ENCODE measurements around the gene FAM72B.
"Not testable (repeated sequence)": the region's sequence is repeated elsewhere in the genome, so short reads cannot be mapped to it uniquely, and the experiment has no call there.

The FAM72B gene

DNA sequence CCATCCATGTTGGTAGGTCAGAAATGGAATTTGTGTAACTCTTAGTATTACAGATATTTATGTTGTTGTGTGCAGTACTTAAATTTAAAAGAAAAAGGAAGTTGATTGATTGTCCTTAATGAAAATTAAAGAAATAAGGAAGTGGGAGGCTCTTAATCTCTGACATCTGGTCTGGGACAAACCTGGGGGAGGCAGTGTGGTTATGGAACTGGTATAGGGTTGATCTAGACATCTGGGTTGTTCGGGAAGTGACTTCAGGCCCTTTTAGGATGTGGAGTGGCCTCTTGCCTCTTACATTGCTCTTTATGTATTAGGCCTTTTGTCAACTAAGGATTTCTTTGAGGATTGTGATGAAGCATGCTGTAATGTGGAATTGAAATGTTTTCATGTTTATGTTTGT, 16.1 kb upstream of the FAM72B start:
- not testable (repeated sequence) for DNase-seq (ENCODE audit: low read depth)

DNA sequence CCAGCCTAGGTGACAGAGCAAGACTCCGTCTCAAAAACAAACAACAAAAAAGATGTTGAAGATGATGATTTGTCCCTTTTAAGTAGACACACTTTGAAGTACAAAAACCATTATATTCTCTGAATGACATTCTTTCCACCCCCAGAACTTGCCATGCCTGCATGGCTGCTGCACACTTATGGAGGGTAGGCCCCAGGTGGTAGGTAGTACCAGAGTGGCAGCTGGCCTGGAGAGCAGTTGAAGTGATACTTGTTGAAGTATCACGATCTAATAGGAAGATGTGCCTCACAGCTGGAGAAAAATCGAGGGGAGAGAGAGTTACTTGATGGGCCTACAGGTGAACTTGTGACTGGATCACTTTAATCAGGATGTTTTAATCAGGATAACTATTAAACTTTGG, 15.6 kb upstream of the FAM72B start:
- DNase-seq (ENCODE audit: low read depth): not testable (repeated sequence)

DNA sequence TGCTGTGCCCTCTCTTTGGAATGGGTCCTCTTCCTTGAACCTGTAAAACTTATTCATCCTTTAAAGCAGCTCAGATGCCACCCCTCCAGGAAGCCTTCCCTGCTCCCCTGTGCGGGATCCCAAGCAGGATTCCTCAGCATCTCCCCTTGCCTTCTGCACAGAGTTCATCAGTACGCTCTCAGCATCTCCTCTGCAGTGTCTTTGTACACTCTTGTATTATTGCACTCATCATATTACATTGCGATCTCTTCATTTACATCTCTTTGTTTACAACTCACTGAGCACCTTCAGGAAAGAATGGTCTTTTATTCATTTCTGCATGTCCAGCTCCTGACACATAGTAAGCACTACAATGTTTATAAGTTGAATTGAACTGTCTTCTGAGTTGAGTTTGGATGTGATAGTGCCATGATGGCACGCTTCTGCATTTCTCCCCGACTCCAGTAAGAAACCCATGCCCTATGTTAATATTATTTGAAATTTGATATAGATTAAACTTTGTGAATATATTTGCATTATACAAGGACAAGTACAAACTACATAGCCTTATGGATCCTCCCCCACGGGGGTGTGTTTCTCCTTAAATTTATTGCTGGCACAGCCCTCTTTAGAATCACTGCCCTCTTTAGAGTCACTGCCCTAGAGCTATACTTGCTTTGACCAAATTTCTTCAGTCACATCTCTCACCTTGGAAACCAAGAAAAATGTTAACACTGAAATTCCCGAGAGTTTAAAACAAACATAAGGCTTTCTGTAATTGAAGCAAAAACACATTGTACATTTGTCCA, 13.1 kb upstream of the FAM72B start:
- DNase-seq (ENCODE audit: low read depth): not testable (repeated sequence)

DNA sequence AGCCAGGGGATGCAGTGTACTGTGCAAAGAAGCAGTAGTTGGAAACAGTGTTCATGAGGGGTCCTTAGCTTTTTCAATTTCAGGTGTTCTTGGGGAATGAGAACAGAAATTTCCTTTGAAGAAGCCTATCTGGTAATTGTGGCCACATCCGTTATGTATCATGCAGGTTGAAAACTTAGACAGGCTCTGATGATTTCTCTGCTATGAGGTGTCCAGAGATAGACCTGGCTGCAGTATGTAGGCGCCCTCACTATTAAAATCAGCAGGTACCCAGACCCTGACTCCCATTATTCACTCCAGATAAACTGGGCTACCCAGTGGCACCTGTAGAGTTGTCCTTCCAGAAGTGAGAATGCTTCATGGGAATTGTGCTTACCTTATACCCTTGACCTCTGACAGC, 8.4 kb upstream of the FAM72B start:
- not testable (repeated sequence) for DNase-seq (ENCODE audit: low read depth)

DNA sequence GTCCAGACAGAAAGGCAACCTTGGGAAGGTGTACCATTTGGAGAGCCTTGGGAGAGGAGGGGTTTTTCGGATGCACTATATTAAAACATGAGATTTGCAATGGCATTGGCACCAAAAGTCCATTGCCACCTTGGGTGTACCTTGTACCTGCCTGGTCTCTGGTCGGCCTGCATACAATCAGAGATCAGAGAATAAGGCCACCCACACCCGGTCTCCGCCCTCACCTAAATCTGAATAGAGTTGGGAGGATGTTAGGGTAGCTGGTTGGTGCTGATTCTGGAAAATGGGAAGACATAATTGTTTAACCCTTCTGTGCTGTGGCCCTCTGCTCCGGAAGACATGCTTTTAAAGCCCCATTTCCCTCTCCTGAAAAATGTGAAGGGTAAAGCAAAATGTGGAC, 3.8 kb upstream of the FAM72B start:
- DNase-seq (ENCODE audit: low read depth): not testable (repeated sequence)

DNA sequence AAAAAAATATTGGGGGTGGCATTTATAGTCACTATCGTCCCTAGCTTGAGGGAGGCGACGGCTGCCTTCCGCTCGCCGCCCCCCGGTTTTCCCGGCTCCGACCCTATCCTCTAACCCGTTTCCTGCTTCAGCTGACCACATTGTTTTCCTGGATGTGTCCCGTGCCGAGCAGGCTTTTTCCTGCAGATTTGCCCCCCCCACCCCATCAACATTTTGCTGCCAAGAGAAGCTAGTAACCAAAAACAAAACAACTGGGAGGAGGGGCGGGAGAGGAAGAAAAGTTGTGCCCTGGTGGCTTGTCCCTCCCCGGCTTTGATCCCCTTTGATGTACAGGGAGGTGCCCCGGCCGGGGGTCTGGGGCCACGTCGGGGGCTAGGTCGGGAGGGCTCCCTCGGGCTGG, 2.1 kb upstream of the FAM72B start:
- DNase-seq (ENCODE audit: low read depth): not testable (repeated sequence)

DNA sequence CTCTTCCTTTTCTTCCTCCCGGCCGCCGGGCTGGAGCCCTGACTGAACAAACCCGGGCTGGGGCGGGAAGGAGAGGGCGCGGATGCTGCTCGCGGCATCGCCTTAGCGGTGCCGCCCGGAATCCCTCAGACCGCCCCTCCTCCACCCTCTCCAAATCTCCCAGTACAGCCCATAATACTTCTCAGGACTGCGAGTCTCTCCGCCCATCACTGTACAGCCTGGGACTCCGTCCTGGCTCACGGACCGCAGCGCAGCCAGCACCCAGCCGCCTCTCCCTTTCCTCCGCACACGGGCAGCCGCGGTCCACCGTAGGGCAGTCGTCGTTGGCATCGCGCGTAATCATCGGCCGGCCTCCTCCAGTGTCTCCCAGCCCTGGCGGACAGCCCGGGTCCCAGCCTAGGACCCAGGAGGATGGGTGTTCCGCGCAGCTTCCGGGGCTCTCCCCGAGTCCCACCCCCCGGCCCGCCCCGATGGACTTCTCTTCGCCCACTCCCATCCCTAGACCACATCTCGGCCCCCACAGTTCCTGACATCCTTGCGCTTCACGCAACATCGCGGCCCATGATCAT, 1.1 kb upstream of the FAM72B start:
- not testable (repeated sequence) for DNase-seq (ENCODE audit: low read depth)

DNA sequence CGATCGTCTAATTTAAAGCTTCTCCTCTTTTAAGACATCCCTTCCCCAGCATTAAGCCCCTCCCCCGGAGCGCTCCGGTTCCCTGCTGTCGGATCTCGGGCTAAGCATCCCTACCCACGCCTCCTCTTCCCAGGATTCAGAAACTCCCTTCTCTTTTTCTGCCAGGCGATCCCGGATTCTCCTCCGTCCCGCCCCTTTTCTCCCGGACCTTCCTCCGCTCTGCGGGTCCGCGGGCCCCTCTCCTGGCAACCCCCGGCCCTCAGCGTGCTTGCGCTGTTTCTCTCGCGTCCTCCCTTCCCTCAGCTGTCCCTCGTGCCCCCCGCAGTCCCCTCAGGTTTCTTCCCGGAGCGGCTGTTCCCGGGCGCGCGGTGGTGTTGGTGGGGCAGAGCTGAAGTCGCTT, 273 bp downstream of the FAM72B start:
- not testable (repeated sequence) for DNase-seq (ENCODE audit: low read depth)

DNA sequence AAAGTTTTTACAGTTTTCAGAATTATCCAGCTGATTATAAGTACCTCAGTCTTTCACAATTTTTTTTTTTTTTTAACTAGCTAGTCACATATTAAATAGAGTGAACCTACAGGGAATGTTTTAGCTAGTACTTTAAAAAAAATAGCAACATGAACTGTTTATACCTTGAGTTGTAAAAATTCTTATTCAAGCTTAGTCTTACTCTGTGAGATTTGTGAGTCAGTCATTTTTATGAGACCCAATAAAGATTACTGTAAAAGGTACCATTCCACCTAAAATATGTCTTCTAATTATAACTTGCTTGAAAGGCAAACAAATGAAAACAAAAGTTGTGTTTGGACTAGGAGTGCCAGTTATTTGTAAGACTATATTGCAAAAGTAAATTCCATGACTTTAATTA, 5.9 kb downstream of the FAM72B start:
- not testable (repeated sequence) for DNase-seq (ENCODE audit: low read depth)

DNA sequence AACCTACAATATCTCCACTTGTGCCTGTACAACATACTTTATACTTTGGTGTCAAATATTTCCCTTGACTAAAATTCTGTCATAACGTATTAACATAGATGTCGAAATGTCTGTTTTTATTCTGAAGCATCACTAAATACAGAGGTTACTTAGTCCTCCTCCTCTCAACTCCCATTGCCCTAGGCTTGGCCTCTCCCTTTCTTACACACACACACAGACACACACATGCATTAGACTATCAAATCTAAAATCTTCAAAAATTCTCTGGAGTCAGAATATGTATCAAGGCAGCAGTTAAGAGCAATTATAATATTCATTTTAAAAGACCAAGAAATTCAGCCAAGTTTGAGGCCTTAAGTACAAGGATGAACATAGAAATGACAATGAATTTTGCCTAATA, 7.5 kb downstream of the FAM72B start:
- DNase-seq (ENCODE audit: low read depth): not testable (repeated sequence)

DNA sequence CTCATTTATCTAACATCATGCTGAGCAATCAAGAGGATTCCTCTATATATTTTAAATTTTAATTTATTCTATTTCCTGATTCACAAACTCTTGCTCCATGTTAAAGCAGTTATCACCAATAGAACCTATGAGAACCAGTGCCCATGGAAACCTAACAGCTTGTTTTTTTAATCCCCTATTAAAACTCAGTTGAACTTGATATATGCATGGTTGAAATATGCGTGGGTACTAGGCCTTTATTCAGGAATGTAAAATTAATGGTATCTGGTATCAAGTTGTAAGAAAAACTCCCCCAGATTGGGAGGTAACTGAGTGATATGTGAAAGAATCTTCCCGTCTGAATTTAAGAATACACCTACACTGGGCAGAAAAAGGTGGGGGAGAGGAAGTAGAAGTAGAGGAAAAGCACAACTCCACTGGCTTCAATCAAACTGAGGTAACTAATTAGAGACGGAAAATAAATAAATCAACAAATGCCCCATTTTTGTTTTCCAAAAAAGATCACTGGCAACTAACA, 15.9 kb downstream of the FAM72B start:
- DNase-seq (ENCODE audit: low read depth): not testable (repeated sequence)

DNA sequence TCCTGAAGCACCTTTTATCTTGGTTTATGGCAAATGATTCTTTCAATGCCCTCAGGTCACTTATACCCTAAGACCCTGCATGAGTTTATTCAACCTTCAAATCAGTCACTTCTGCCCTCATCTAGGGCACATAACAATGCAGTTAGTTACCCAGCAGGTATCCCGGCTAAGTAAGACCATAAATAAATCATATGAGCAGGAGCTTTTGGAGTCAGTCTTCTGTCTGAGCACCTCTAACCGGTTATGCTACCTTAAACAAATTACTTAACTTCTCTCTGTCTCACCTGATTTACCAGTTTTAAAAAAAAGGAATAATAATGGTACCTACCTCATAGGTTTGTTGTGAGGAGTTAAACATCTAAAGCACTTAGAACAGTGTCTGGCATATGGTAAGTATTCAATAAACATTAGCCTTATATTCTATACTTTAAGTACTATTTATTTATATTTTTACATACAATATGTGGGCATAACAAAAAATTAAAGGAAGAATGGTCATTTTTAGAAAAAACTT, 16.9 kb downstream of the FAM72B start:
- not testable (repeated sequence) for DNase-seq (ENCODE audit: low read depth)

DNA sequence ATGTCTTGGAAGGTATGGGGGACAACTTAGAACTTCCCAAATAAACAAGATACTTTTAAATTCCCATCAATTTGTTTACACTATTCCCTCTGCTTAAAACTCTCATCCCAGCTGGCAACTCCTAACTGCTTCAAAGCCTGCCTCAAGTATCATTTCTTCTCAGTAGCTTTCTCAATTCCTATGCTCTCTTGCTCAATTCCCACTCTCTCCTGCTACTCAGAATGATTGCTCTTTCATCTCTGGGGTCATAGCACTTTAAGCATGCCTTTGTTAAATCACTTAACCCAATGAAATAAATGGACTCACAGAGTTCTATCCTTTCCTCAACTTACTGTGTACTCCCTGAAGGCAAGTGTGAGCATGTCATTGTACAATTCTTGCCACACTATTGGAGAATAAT, 18.8 kb downstream of the FAM72B start:
- DNase-seq (ENCODE audit: low read depth): not testable (repeated sequence)

DNA sequence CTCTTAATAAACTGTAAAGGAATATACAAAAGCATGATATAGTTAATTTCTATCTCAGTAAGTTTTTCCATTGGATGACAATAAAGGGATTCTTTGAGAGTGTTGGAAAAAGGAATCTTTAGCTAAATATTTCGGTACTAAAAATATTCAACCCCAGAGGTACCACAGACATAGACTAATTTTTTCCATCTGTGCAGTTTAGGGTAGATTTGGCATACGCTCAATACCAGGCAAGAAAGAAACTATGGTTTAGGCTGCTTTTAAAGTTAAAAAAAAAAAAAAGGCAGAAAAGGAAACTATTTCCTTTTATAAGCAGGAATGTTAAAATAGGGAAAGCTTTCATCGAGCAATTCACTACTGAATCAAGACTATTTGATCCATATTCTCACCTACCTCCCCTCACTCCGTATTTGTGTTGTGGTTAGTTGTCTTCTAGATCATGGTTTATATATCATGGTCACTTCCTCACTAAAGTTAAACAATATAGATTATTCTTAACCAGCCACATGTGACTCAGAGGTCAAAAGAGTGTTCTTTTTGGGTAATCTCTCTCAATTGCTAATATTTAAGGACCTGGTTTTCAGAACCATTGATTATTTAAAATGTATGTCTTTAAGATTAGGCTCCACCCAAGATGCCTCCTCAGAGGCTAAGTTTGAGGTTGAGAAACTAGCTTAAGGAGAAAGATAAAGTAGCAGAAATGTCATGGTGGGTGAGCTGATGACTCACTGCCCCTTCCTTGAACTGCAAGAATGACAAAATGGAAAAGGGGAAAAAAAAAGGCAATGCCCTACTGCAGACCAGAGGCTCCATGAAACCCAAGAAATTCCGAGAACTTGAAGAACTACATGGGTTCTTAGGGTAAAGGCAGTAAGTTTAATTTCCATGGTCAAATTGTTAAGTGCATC, 20.0 kb downstream of the FAM72B start:
- peak; percentile 58 for DNase-seq (ENCODE audit: low read depth)

DNA sequence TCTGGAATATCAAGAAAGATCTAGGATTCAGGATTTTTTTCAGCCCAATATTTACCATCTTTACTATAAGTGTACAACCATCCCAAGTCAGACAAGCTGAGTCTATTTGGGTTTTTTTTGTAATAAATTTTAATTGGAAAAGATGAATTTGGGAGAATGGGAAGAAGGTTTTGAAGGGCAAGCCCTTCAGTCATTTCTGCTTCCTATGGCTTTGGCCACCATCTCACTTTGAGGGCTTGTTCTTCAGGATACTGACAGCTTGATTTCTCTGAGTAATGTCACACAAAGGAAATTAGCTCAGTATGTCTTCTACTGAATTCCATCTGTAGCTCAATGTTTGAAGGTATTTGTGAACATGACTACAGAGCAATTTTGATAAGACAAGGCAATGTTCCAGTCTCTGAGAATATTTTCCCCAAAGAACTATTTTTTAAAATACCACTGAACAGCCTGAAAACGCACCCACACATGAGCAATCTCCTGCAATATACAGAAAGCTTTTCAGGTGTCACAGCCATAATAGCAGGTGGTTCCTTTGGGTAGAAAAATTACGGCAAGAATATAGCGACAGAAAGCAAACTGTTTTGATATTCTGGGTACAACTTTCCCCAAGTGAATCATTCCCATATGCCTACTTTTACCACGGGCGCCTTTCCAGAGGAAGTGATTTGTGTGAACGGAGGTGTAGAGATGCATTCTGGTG, 22.8 kb downstream of the FAM72B start:
- DNase-seq (ENCODE audit: low read depth): not testable (repeated sequence)

DNA sequence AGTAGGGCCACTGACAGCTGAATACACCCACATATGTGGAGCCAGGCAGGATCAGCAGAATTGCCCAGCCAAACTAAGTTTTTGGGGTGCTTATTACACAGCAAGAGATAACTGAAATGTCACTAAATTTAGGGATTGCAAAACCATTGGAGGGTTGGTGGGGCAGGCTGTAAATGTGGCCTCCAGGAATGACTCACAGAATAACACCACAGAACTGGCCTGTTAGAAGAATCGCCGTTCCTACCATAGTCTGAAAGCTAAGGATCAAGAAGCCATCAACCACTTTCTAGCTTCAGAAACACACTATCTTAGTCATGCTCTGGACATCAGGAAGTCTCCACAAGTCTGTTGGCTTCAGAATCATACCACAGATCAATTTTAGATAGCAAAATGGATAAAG, 24.0 kb downstream of the FAM72B start:
- not testable (repeated sequence) for DNase-seq (ENCODE audit: low read depth)

DNA sequence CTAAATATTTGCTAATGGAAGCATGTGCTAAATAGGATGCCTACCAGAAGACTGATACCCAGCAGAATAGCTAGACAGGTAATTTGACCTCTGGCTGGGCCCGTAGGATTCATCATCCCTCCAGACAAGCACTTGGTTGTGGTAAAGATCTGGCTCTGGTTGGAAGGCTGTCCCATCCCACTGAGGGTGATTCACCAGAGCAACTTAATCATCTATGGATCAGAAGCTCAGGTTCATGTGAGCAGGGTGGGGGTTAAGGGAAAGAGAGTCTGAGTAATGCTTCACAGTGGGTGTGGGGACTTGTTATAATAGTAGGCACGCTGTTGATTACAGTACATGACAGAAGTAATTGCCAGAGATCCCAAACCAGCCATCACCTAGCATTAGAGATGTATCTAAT, 26.5 kb downstream of the FAM72B start:
- not testable (repeated sequence) for DNase-seq (ENCODE audit: low read depth)

DNA sequence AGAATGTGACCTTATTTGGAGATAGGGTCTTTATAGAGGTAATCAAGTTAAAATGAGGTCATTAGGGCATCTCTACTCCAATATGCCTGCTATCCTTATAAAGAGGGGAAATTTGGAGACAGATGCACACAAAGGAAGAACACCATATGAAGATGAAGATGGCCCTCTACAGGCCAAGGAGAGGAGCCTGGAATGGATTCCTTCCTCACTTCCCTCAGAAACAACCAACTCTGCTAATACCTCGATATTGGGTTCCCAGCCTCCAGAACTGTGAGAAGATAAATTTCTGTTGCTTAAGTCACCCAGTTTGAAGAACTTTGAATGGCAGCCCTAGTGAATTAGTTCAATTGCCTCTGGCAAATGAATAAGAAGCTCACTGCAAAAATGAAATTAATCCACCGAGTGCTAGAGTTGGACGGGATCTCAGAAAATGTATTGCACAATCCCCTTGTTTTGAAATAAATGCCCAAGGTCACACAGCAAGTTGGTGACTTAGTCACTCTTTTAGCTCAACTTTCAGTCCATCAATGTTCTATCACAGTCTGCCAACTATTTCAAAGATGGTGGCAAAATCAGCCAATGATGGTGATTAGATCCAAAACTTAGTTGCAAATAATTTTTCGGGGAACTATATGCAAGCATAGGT, 27.1 kb downstream of the FAM72B start:
- not testable (repeated sequence) for DNase-seq (ENCODE audit: low read depth)

DNA sequence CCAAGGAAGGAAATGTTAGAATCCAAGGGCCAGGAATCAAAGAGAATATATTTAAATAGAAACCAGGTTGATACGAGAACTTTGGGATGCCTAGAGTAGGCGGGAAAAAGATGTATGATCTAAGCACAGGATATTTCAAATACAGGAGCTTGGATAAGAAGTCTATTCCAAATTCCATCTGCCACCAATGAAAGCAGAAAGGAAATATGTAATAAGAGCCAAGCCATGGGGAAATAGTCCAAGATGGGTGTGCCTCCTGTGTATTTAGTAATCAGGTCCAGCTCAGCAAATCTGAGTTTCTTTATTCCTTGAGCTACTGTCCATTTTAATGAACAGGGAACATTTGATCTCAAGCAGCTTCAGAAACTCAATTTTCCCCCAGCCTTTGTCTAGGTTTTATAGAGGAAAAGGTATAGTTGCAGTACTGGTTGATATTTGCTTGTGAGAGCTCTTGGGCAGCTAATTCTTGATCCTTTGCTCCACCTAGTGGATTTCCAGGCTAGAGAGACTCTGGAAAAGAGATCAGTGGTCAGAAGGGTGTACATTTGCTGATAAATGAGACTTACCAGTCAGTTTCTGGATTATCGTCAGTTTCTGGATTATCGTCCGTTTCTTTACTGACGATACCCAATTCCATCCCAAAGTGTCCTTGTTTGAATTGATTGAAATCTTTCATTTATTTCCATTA, 28.3 kb downstream of the FAM72B start:
- peak; percentile 27 for DNase-seq (ENCODE audit: low read depth)

DNA sequence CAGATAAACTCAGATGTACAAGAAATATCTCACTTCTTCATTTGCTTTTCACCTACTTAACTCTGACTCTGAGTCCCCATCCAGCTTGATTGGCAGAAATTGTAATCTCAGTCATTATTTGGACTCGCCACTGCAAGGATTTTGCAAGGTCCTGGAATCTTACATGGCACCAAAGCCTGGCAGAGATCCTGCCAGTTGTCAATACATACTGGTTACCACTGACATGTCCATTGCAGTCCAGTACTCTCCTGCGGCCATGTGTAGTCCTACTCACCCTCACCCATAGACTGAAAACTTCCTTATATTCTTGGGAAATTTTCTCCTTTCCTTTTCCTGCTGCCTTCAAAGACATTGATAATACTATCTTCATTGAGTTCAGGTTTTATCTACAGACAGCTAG, 29.3 kb downstream of the FAM72B start:
- DNase-seq (ENCODE audit: low read depth): not testable (repeated sequence)

Measured in stromal cell of bone marrow (primary cell).